CD14-positive monocyte (primary cell): ENCODE measurements around the gene MB21D2. TPM values are rescaled to one million over a fixed set of nuclear protein-coding genes. Genes with fewer than 3 reads are reported as not detected.

Experiments used
- DNase-seq, 3 donors: peaks; one replicate each; pipeline ENCODE4 v3.0.0-alpha.2; 2011 to 2022
- H2AFZ ChIP-seq: 2 replicates; pipeline ENCODE4 v1.6.0; 2012; ENCODE audit warnings: mild to moderate bottlenecking, low read depth, low read length, inconsistent platforms; ENCODE audit not compliant: insufficient read depth, poor library complexity, severe bottlenecking
- H3K27ac ChIP-seq, 2 donors: 1 replicate in 1 of 2; 2 replicates in 1 of 2; pipeline ENCODE4 v1.5.1; 2012 to 2013; ENCODE audit warnings: low read length in 2 of 2, control low read depth in 1 of 2, inconsistent platforms in 1 of 2, low read depth in 1 of 2, mild to moderate bottlenecking in 1 of 2
- H3K27me3 ChIP-seq, 2 donors: one replicate each; pipeline versions ENCODE4 v1.6.0 to v1.6.1; 2011 to 2013; ENCODE audit warnings: low read length in 2 of 2; ENCODE audit not compliant: control insufficient read depth in 2 of 2, insufficient read depth in 2 of 2
- H3K36me3 ChIP-seq, 2 donors: replicated peaks in 1 of 2; 1 replicate in 1 of 2; 2 replicates in 1 of 2; pipeline versions ENCODE4 v1.5.1 to v1.6.1; 2012 to 2013; ENCODE audit warnings: low read length in 2 of 2, control low read depth in 1 of 2, inconsistent platforms in 1 of 2, mild to moderate bottlenecking in 1 of 2; ENCODE audit not compliant: insufficient read depth in 2 of 2, control insufficient read depth in 1 of 2
- H3K4me1 ChIP-seq, 2 donors: 1 replicate in 1 of 2; 2 replicates in 1 of 2; pipeline versions ENCODE4 v1.5.1 to v1.6.1; 2012 to 2013; ENCODE audit warnings: low read length in 2 of 2, control low read depth in 1 of 2, inconsistent platforms in 1 of 2, mild to moderate bottlenecking in 1 of 2, moderate library complexity in 1 of 2; ENCODE audit not compliant: insufficient read depth in 2 of 2, control insufficient read depth in 1 of 2
- H3K4me2 ChIP-seq: replicated peaks from 2 replicates; pipeline ENCODE3; 2012; ENCODE audit warnings: low read length, moderate library complexity, mild to moderate bottlenecking; ENCODE audit not compliant: poor library complexity, severe bottlenecking; ENCODE audit errors: extremely low read depth
- H3K4me3 ChIP-seq, 3 experiments: fragments of 200-600 bp in 1 of 3; sonication (generic) in 1 of 3; replicated peaks in 1 of 3; 1 replicate in 2 of 3; 2 replicates in 1 of 3; pipeline ENCODE4 v1.5.1; 2011 to 2013; ENCODE audit warnings: low read length in 3 of 3, mild to moderate bottlenecking in 3 of 3, control low read depth in 2 of 3, low read depth in 2 of 3, inconsistent platforms in 1 of 3, moderate library complexity in 1 of 3
- H3K79me2 ChIP-seq: 2 replicates; pipeline ENCODE4 v1.6.0; 2012; ENCODE audit warnings: mild to moderate bottlenecking, control low read depth, inconsistent platforms, low read length, moderate library complexity; ENCODE audit not compliant: insufficient read depth
- H3K9ac ChIP-seq: 2 replicates; pipeline ENCODE4 v1.6.0; 2017; ENCODE audit warnings: low read length, mild to moderate bottlenecking; ENCODE audit not compliant: insufficient read depth, poor library complexity, severe bottlenecking
- H3K9me3 ChIP-seq, 2 donors: replicated peaks in 1 of 2; 1 replicate in 1 of 2; 2 replicates in 1 of 2; pipeline versions ENCODE4 v1.5.1 to v1.6.1; 2012 to 2013; ENCODE audit warnings: low read length in 2 of 2, control low read depth in 1 of 2; ENCODE audit not compliant: control insufficient read depth in 1 of 2, insufficient read depth in 1 of 2
- H4K20me1 ChIP-seq: 2 replicates; pipeline ENCODE4 v1.6.0; 2012; ENCODE audit warnings: mild to moderate bottlenecking, low read length, control low read depth, moderate library complexity; ENCODE audit not compliant: insufficient read depth
- H3K27ac Mint-ChIP-seq, 7 donors: one replicate each; pipeline ENCODE4 v1.8.0; 2020; ENCODE audit warnings: mild to moderate bottlenecking in 7 of 7, mixed read lengths in 7 of 7, moderate library complexity in 6 of 7, inconsistent platforms in 2 of 7
- H3K27me3 Mint-ChIP-seq, 3 donors: one replicate each; pipeline ENCODE4 v1.8.0; 2021 to 2022; ENCODE audit warnings: low read depth in 3 of 3, mild to moderate bottlenecking in 3 of 3, mixed read lengths in 3 of 3, moderate library complexity in 3 of 3, inconsistent platforms in 1 of 3
- H3K36me3 Mint-ChIP-seq, 2 donors: one replicate each; pipeline ENCODE4 v1.8.0; 2020; ENCODE audit warnings: mixed read lengths in 2 of 2, inconsistent platforms in 1 of 2, mild to moderate bottlenecking in 1 of 2
- H3K4me1 Mint-ChIP-seq: one replicate; pipeline ENCODE4 v1.8.0; 2020; ENCODE audit warnings: mild to moderate bottlenecking, mixed read lengths
- H3K4me3 Mint-ChIP-seq, 2 donors: one replicate each; pipeline ENCODE4 v1.8.0; 2020; ENCODE audit warnings: mild to moderate bottlenecking in 2 of 2, mixed read lengths in 2 of 2, moderate library complexity in 1 of 2
- H3K9me3 Mint-ChIP-seq, 7 donors: one replicate each; pipeline ENCODE4 v1.8.0; 2020 to 2022; ENCODE audit warnings: mixed read lengths in 7 of 7, mild to moderate bottlenecking in 6 of 7, moderate library complexity in 6 of 7, inconsistent platforms in 2 of 7
- CTCF ChIP-seq: fragments of 200-600 bp; IDR thresholded peaks from one replicate; pipeline ENCODE4 v1.8.0; 2022; ENCODE audit warnings: antibody characterized with exemption, mild to moderate bottlenecking
- WGBS: methylation state at CpG from one replicate; pipeline ENCODE4 v1.1.5; 2013; ENCODE audit warnings: missing lambda C conversion rate; ENCODE audit not compliant: insufficient coverage; 5-methylcytosine and 5-hydroxymethylcytosine counted together
- intact Hi-C, 2 donors: fragments of 100-400 bp; cut with micrococcal nuclease; formaldehyde crosslinking; loops; one replicate each; pipeline versions ENCODE4 v1.15.0 to v1.15.1; 2023
- polyA plus RNA-seq, 3 donors: library from polyadenylated mRNA; depleted of rRNA in 1 of 3; unstranded in 2 of 3; stranded (reverse) in 1 of 3; fragments of 300-500 nt in 2 of 3; fragments of >200 nt in 1 of 3; fragmentation: Illumina TruSeq in 2 of 3; gene quantifications; 1 replicate in 2 of 3; 2 replicates in 1 of 3; pipeline ENCODE4 v1.2.3, GENCODE V29; 2012 to 2021

The MB21D2 gene
- polyA plus RNA-seq, 3 donors, result 0.37 to 0.77 (median 0.59) TPM

- no peak overlapping the region for H3K27ac ChIP-seq
- 80% methylated on average over 1 of the region's 3 CpGs for WGBS
- Mint-ChIP-seq H3K4me3 (no peak overlapping the region), H3K36me3 (no peaks in the 10 kb centered on the region), H3K27me3 (peaks cover 7 to 17% (median 16%) of the 10 kb centered on the region in 3 donors), H3K27ac (peak overlapping the region in 1 of 7 donors; percentile 23), H3K9me3 (peaks cover 0 to 6% (median 4%) of the 10 kb centered on the region in 7 donors), H3K4me1 (peaks cover 9% of the 10 kb centered on the region)
- H3K27me3 ChIP-seq, result no peaks in the 10 kb centered on the region
- no peaks in the 10 kb centered on the region for H4K20me1 ChIP-seq
- H3K4me3 ChIP-seq, result no peak overlapping the region
- no peaks in the 10 kb centered on the region for H3K79me2 ChIP-seq
- H3K4me1 ChIP-seq, result peaks cover 6 to 10% of the 10 kb centered on the region in 2 donors
- no peak overlapping the region for H2AFZ ChIP-seq
- no peaks in the 10 kb centered on the region for H3K36me3 ChIP-seq
- peak in 1 of 3 donors; percentile 59 for DNase-seq
- no peak overlapping the region for H3K9ac ChIP-seq
- intact Hi-C loops, result loop anchor here (5.0 to 10.0 kb wide), 2 partner anchors 55 to 58 kb away; no protein-coding TSS in a partner anchor
- H3K4me2 ChIP-seq, result no peak overlapping the region
- H3K9me3 ChIP-seq, result peaks cover 0 to 4% of the 10 kb centered on the region in 2 donors
- TF ChIP-seq CTCF, result no peak
Measured at GRCh38 chr3:192899540-192899982, 18.1 kb downstream of the MB21D2 start.

GRCh38 chr3:192897005-192897404 is 20.7 kb downstream of the MB21D2 start:
- no peaks in the 10 kb centered on the region for H3K36me3 ChIP-seq
- Mint-ChIP-seq H3K9me3 (peaks cover 0 to 3% (median 0%) of the 10 kb centered on the region in 7 donors), H3K4me1 (peaks cover 25% of the 10 kb centered on the region), H3K27ac (peak overlapping the region in 1 of 7 donors; percentile 70), H3K27me3 (peaks cover 7 to 18% (median 15%) of the 10 kb centered on the region in 3 donors), H3K36me3 (no peaks in the 10 kb centered on the region), H3K4me3 (no peak overlapping the region)
- H3K4me3 ChIP-seq, result no peak overlapping the region
- H3K4me1 ChIP-seq, result peaks cover 21 to 28% of the 10 kb centered on the region in 2 donors
- no peak overlapping the region for H3K4me2 ChIP-seq
- no peaks in the 10 kb centered on the region for H3K27me3 ChIP-seq
- DNase-seq, result no peak
- H3K27ac ChIP-seq, result no peak overlapping the region
- TF ChIP-seq CTCF, result no peak
- H3K79me2 ChIP-seq, result no peaks in the 10 kb centered on the region
- intact Hi-C loops, result loop anchor here (5.0 to 10.0 kb wide), 2 partner anchors 58 to 60 kb away; no protein-coding TSS in a partner anchor
- no peak overlapping the region for H3K9ac ChIP-seq
- H3K9me3 ChIP-seq, result no peaks in the 10 kb centered on the region
- H4K20me1 ChIP-seq, result no peaks in the 10 kb centered on the region
- 98% methylated on average over 5 of the region's 5 CpGs for WGBS
- H2AFZ ChIP-seq, result no peak overlapping the region
